Left colon (tissue), 2 donors: ENCODE measurements around the gene RIC8A. TPM values are rescaled to one million over a fixed set of nuclear protein-coding genes. Genes with fewer than 3 reads are reported as not detected.
"Not testable (repeated sequence)": the region's sequence is repeated elsewhere in the genome, so short reads cannot be mapped to it uniquely, and the experiment has no call there.

Experiments
- ATAC-seq: fragments of 200-7000 bp; cut with Tn5 transposase; one replicate; pipeline ENCODE4 v1.9.1; 2020; ENCODE audit warnings: mild to moderate bottlenecking, moderate library complexity
- DNase-seq, 2 donors: peaks; one replicate each; pipeline ENCODE4 v3.0.0-alpha.2; 2020
- intact Hi-C, 2 donors: fragments of 100-400 bp; cut with DNase I in 1 of 2; cut with micrococcal nuclease in 1 of 2; formaldehyde crosslinking; loops; one replicate each; pipeline versions ENCODE4 v1.11.2 to v1.14.0; 2022; cut with DNase I, micrococcal nuclease
- long read RNA-seq: library from polyadenylated mRNA; unstranded; transcript quantifications from one replicate; pipeline ENCODE4 v2.0.0, GENCODE V29; 2021
- total RNA-seq, 2 donors: library from RNA; stranded (reverse); fragmentation: NEBNext Ultra II Directional; extraction: Animal tissue kit (Norgen Biotek cat#: 25700); gene quantifications; one replicate each; pipeline ENCODE4 v1.2.1, GENCODE V29; 2021
- donor health status: DM: no; HTN: no; CAD: no.
- donor health status: DM: yes; HTN: yes; CAD: no.

The RIC8A gene
- total RNA-seq: 10 to 100 TPM; 77.8 to 86.9 TPM
- long read RNA-seq, transcript RIC8A-208 (8 exons, 2,565 nt): minor isoform, 7 of 169 reads
- long read RNA-seq, transcript RIC8A-203 (10 exons, 3,703 nt): major isoform, 110 of 169 reads
- long read RNA-seq, partial matches to known transcripts: 29 of 169 reads
- long read RNA-seq, other reads (novel, unspliced or antisense): 20 of 169 reads

DNA sequence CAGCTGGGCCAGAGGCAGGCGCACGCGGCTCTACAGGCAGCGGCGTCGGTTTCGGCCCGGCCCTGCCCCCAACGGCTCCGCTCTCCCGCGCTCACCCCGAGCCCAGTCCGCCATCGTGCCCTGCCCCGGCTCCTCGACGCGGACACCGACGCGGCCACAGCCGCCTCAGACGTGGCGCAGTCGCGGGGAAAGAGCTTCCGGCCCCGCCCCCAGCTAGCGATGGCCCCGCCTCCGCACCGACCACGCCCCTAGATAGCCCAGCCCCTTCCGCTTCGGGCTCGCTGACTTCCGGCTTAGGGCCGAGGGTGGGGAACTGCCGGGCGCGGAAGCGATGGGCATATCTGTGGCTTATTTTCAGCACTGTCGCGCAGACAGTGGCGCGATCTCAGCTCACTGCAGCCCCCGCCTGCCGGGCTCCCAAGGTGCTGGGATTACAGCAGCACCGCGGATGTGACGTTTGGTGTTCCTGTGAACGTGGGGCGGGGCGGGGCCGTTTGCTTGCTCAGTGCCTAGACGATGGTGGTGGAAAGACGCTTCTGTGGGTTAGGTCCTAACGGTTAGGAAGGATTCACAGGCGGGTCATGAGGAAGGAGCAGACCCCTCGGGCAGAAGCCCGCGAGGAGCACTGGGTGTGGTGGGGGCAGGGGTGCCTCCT, at the start of gene RIC8A, which contains the start of gene BET1L:
RIC8A (plus strand) TSS at position 501 of the 655 bp plus-strand sequence. CDS start 1,147 bp downstream, outside the sequence.
BET1L (minus strand) TSS at position 192 of the 655 bp plus-strand sequence; CDS start at position 114, 78 bp downstream.
- ATAC-seq: peak; percentile 81
- DNase-seq: peak; percentile 97 to 99
- intact Hi-C loops: no loop called here

- intact Hi-C loops, ATAC-seq: not testable (repeated sequence)
These were observed 27.3 kb upstream of the RIC8A start for GRCh38 chr11:180242-180641.

GRCh38 chr11:189200-189783, 18.2 kb upstream of the RIC8A start:
- intact Hi-C loops: not testable (repeated sequence)
- ATAC-seq (peak; percentile 38), DNase-seq (peak in 1 of 2 donors; percentile 13)

More at GRCh38 chr11:180242-180641, 27.3 kb upstream of the RIC8A start:
- not testable (repeated sequence) for DNase-seq

- peak; percentile 70 for ATAC-seq
- DNase-seq: peak; percentile 18 to 41
- intact Hi-C loops: not testable (repeated sequence)
These were observed 17.6 kb upstream of the RIC8A start for GRCh38 chr11:189843-190311.

DNA sequence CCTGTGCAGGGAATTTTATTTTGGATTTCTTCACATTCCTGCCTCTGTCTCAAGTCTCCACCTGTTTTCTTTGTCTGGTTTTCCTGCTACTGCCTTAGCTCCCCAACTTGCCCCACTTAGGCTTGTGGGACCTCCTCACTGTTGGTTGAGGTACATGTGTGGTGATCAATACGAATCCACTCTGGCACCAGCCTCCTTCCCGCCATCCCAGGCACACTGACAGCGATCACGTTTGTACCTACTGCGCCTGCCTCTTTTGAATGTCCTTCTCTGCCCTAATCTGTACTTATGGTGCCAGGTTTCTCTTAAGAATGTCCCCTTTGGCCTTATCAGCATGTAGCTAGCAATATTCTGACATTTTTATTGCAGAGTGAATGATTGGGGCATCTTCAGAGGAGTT, 17.0 kb upstream of the RIC8A start:
- intact Hi-C loops: not testable (repeated sequence)
- peak in 1 of 2 donors; percentile 2 for DNase-seq

GRCh38 chr11:191490-192478, 15.7 kb upstream of the RIC8A start:
- DNase-seq: peak in 1 of 2 donors; percentile 1
- peak; percentile 59 for ATAC-seq
- intact Hi-C loops: not testable (repeated sequence)

More for the DNA sequence above, 17.0 kb upstream of the RIC8A start:
- not testable (repeated sequence) for ATAC-seq

DNA sequence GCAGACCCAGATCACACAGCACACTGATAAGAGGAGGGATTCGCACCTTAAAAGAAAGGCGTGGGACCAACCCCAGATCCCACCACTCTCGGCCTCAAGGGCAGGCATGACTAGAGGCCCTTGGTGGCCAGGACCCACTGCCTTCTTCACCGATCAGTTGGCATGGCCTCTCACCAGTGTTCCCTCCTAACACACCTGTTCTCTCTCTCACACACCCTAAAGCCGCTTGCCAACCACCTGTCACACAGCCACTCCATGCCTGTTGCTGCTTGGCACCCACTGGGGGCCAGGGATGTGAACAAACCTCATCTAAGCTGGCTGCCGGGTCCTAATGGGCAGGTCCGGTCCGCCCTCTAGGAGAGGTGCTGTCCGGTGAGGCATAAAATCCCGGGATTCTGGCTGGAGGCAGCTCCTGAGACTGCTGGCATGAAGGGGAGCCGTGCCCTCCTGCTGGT, 14.8 kb upstream of the RIC8A start, which contains the start of gene SCGB1C1:
SCGB1C1 (plus strand) TSS at position 405 of the 455 bp plus-strand sequence; CDS start at position 427, 22 bp downstream.
- intact Hi-C loops, DNase-seq, ATAC-seq: not testable (repeated sequence)

GRCh38 chr11:193481-193880, 14.0 kb upstream of the RIC8A start:
- intact Hi-C loops, ATAC-seq: not testable (repeated sequence)
- DNase-seq: peak in 1 of 2 donors; percentile 3

DNA sequence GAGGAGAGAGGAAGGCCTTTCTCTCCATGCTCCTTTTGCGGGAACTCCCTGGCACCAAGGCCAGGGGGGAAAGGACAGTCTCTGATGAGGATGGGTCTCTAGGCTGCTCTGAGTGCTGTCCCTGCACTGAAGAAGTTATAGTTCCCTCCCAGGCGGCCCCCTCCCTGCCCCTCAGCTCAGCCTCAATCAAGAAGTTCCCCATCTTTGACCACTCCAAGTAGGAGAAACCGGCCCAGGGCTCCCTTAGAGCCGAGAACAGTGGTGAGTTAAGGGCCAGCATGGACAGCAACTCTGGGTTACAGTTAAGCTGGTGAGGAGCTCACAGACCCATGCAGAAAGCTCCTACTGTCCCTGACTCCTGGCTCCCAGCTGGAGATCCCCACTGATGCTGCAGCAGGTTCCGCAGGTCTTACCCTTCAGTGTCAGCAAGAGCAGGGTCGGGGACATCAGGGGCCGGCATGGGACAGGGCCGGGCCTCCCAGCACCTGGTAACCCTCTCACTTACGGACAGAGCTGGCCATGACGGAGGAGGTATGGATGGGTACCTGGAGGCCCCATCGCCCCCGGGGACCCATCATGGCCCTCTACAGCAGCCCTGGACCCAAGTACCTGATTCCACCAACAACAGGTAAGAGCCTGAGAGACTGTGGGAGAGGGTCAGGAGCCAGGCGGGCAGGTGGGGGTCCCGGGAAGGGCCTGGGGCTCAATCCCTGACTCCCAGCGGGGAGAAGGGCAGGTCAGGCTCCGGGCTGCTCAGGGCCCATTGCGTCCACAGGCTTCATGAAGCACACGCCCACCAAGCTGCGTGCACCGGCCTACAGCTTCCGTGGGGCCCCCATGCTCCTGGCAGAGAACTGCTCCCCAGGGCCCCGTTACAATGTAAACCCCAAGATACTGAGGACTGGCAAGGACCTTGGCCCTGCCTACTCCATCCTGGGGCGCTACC, 10.4 kb upstream of the RIC8A start:
- intact Hi-C loops: no loop called here
- DNase-seq: peak in 1 of 2 donors; percentile 3
- peak; percentile 3 for ATAC-seq

DNA sequence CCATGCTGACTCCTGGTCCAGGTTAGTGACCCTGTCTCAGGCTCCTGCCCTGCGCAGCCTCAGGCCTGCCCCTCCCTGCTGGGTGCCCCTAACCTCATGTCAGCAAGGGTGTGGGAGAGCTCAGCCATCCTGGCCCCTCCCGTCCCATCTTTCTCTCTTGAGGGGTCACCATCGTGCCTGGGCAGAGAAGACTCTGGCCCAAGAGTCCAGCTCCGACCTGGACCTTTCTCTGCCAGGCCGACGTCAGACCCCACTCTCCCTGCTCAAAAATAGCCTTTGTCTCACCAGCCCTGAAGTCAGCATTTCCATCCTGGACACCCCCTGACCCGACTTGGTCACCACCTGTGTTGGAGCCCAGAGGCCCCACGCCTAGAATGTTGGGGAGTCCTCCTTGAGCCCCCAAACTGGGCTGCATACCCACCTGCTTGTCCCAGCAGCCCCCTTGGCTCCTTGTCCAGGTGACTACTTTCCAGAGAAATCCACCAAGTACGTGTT, 9.7 kb upstream of the RIC8A start:
- intact Hi-C loops: no loop called here
- ATAC-seq (no peak), DNase-seq (peak in 1 of 2 donors; percentile 2)

- DNase-seq (peak in 1 of 2 donors; percentile 1), ATAC-seq (no peak)
These were observed 9.2 kb upstream of the RIC8A start for GRCh38 chr11:198236-198806.

GRCh38 chr11:199004-199581, 8.4 kb upstream of the RIC8A start:
- ATAC-seq (no peak), DNase-seq (peak in 1 of 2 donors; percentile 3)
- intact Hi-C loops: no loop called here

More at GRCh38 chr11:198236-198806, 9.2 kb upstream of the RIC8A start:
- intact Hi-C loops: no loop called here

- ATAC-seq (no peak), DNase-seq (no peak)
- intact Hi-C loops: no loop called here
These were observed 7.7 kb upstream of the RIC8A start for GRCh38 chr11:199782-200181.

DNA sequence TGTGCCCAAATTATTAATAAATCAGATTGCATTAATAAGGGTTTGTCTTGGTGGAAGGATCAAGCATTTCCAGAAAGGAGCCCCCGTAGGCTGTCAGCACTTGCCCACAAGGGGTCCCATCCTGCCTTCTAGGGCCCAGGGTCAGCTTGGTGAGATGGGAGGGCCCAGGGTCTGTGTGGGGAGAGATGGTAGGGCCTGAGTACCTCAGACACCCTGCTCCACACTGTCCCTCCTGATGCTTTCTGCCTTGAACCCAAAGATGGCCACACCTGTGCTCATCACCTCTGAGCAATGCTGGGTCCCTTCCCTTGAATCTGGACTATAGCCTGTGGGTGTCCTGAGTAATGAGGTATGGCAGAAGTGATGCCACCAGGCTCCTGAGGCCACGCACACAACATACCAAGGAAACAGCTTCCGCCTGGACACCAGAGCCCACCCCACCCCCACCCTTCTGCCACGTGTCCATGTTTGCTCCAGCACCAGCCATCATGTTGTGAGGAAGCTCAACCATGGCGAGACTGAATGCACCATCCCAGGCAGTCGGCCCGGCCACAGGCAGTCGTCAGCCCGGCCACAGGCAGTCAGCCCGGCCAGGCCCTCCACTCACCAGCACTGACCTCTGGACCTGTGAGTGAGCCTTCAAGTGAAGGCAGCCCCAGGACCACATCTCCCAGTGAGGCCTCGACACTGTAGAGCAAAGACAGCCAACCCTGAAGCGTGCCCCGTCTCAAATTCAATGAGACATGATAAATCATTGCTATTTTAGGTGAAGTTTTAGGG, 7.1 kb upstream of the RIC8A start:
- no peak for ATAC-seq
- DNase-seq: peak in 1 of 2 donors; percentile 1

GRCh38 chr11:201966-202365, 5.5 kb upstream of the RIC8A start:
- ATAC-seq (no peak), DNase-seq (no peak)
- intact Hi-C loops: no loop called here

More for the DNA sequence above, 7.1 kb upstream of the RIC8A start:
- intact Hi-C loops: no loop called here
